DOHH2 (cell line): Measurements from ENCODE around the gene TTC28.

Source experiments
- H3F3A ChIP-seq: fragments of 200-600 bp; sonication (generic), shearing (Covaris generic); 2 replicates; pipeline ENCODE4 v1.6.0; 2016; ENCODE audit warnings: antibody characterized with exemption, mild to moderate bottlenecking; ENCODE audit not compliant: control insufficient read depth, insufficient read depth
- H3K27ac ChIP-seq: fragments of 200-600 bp; sonication (generic); 2 replicates; pipeline ENCODE4 v1.5.1; 2014; ENCODE audit warnings: low read depth, mild to moderate bottlenecking, low read length, moderate library complexity
- H3K27me3 ChIP-seq: fragments of 200-600 bp; sonication (generic); 2 replicates; pipeline ENCODE4 v1.6.1; 2014; ENCODE audit warnings: mild to moderate bottlenecking, low read length, mixed read lengths; ENCODE audit not compliant: control insufficient read depth
- H3K36me3 ChIP-seq: fragments of 200-600 bp; sonication (generic); 2 replicates; pipeline ENCODE4 v1.6.1; 2014; ENCODE audit warnings: mild to moderate bottlenecking, low read length, moderate library complexity, mixed read lengths; ENCODE audit not compliant: control insufficient read depth
- H3K4me1 ChIP-seq: fragments of 200-600 bp; sonication (generic); 2 replicates; pipeline ENCODE4 v1.6.1; 2014; ENCODE audit warnings: mild to moderate bottlenecking, low read length, mixed read lengths; ENCODE audit not compliant: control insufficient read depth
- H3K4me2 ChIP-seq: fragments of 200-600 bp; sonication (generic); 2 replicates; pipeline ENCODE4 v1.6.0; 2014; ENCODE audit warnings: mild to moderate bottlenecking, low read length, moderate library complexity
- H3K4me3 ChIP-seq: fragments of 200-600 bp; sonication (generic); 2 replicates; pipeline ENCODE4 v1.5.1; 2014; ENCODE audit warnings: mild to moderate bottlenecking, low read length, mixed read lengths
- H3K79me2 ChIP-seq: fragments of 200-600 bp; sonication (generic); 2 replicates; pipeline ENCODE4 v1.6.1; 2014; ENCODE audit warnings: mild to moderate bottlenecking, low read length, mixed read lengths; ENCODE audit not compliant: control insufficient read depth
- H3K9me2 ChIP-seq: fragments of 200-600 bp; sonication (generic); replicated peaks from 2 replicates; pipeline ENCODE4 v1.6.1; 2014; ENCODE audit warnings: mild to moderate bottlenecking, low read length, mixed read lengths; ENCODE audit not compliant: control insufficient read depth
- H3K9me3 ChIP-seq: fragments of 200-600 bp; sonication (generic); 2 replicates; pipeline ENCODE4 v1.6.1; 2014; ENCODE audit warnings: antibody characterized with exemption, low read length, mixed read lengths; ENCODE audit not compliant: control insufficient read depth, insufficient read depth
- H4K20me1 ChIP-seq: fragments of 200-600 bp; sonication (generic); 2 replicates; pipeline ENCODE4 v1.6.0; 2014; ENCODE audit warnings: low read depth, mild to moderate bottlenecking, antibody characterized with exemption, low read length, moderate library complexity; ENCODE audit not compliant: control insufficient read depth, insufficient read depth
- EZH2phosphoT487 ChIP-seq: fragments of 200-600 bp; sonication (generic); IDR thresholded peaks from 2 replicates; pipeline ENCODE4 v1.6.1; 2017; ENCODE audit warnings: borderline replicate concordance, mild to moderate bottlenecking, antibody characterized with exemption, low read length, moderate library complexity, mixed read lengths
- TF ChIP-seq, protein P1 (sequence below): fragments of 200-600 bp; sonication (generic); IDR thresholded peaks from one replicate; pipeline ENCODE4 v1.5.1; 2014; ENCODE audit warnings: antibody characterized with exemption, mild to moderate bottlenecking, low read depth, low read length; ENCODE audit not compliant: poor library complexity, severe bottlenecking

Gene TTC28

GRCh38 chr22:28417431-28417830, 262.2 kb downstream of the TTC28 start:
- H3K4me1 ChIP-seq = no peaks in the 10 kb centered on the region
- H3K27me3 ChIP-seq = peaks cover 8% of the 10 kb centered on the region; the same call in 1 of the 2 replicates
- H3K9me2 ChIP-seq = no peaks in the 10 kb centered on the region
- no peaks in the 10 kb centered on the region for H4K20me1 ChIP-seq
- H3K79me2 ChIP-seq = no peaks in the 10 kb centered on the region
- H3K9me3 ChIP-seq = no peaks in the 10 kb centered on the region
- no peaks in the 10 kb centered on the region for H3K36me3 ChIP-seq
- H3K4me3 ChIP-seq = no peak overlapping the region
- no peak overlapping the region for H3K27ac ChIP-seq
- H3K4me2 ChIP-seq = no peak overlapping the region
- no peaks in the 10 kb centered on the region for H3F3A ChIP-seq
- TF ChIP-seq, protein P1, sequence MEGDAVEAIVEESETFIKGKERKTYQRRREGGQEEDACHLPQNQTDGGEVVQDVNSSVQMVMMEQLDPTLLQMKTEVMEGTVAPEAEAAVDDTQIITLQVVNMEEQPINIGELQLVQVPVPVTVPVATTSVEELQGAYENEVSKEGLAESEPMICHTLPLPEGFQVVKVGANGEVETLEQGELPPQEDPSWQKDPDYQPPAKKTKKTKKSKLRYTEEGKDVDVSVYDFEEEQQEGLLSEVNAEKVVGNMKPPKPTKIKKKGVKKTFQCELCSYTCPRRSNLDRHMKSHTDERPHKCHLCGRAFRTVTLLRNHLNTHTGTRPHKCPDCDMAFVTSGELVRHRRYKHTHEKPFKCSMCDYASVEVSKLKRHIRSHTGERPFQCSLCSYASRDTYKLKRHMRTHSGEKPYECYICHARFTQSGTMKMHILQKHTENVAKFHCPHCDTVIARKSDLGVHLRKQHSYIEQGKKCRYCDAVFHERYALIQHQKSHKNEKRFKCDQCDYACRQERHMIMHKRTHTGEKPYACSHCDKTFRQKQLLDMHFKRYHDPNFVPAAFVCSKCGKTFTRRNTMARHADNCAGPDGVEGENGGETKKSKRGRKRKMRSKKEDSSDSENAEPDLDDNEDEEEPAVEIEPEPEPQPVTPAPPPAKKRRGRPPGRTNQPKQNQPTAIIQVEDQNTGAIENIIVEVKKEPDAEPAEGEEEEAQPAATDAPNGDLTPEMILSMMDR = no peak
- TF ChIP-seq EZH2phosphoT487 = no peak

- Histone ChIP-seq H3K36me3 (no peaks in the 10 kb centered on the region), H3K4me1 (no peaks in the 10 kb centered on the region)
- TF ChIP-seq, protein P1 = no peak
- no peak for TF ChIP-seq EZH2phosphoT487
These were observed 264.7 kb downstream of the TTC28 start for GRCh38 chr22:28414913-28415312.

DNA sequence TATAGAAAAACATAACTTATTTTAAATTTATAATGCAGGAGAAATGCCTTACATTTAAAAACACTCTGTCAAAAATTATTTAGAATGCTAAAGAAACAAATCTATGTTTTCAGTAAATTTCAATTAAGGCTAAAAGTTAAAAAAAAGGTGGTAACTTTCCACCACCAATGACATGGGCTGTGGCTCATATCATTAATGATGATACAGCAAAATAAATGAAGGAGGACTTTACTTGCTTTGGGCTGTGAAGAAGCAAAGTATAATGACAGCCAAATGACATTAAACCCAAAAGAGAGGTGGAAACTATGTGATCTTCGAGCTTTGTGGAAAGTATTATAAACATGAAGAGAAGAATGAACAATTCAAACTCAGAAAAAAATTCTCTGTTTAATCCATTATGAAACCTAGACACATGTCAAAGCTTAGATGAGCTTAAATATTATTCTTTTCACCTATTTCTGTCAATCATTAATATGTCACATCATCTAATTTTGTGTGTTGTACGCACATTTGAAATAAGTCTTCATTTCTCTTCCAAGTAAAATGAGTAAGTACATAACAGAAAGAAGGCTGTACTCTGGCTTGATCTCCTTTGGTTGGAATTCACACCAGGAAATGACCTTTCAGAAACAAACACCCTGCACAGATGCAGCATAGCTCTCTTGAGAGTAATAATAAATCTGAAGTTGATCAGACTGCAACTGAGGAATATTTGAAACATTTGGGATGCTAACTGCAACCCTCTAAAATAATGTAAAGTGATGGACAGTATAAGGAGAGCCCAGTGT, 265.8 kb downstream of the TTC28 start:
- no peaks in the 10 kb centered on the region for H3K36me3 ChIP-seq
- H3K4me2 ChIP-seq = no peak overlapping the region
- no peaks in the 10 kb centered on the region for H3F3A ChIP-seq
- TF ChIP-seq, protein P1 = no peak
- H3K9me3 ChIP-seq = no peaks in the 10 kb centered on the region
- no peak overlapping the region for H3K27ac ChIP-seq
- no peaks in the 10 kb centered on the region for H3K9me2 ChIP-seq
- no peaks in the 10 kb centered on the region for H3K79me2 ChIP-seq
- H3K27me3 ChIP-seq = peaks cover 8% of the 10 kb centered on the region; the same call in 1 of the 2 replicates
- no peaks in the 10 kb centered on the region for H4K20me1 ChIP-seq
- H3K4me1 ChIP-seq = no peaks in the 10 kb centered on the region
- no peak overlapping the region for H3K4me3 ChIP-seq

More at GRCh38 chr22:28414913-28415312, 264.7 kb downstream of the TTC28 start:
- Histone ChIP-seq H3K4me3 (no peak overlapping the region), H4K20me1 (no peaks in the 10 kb centered on the region), H3K9me3 (no peaks in the 10 kb centered on the region), H3K27ac (no peak overlapping the region), H3K4me2 (no peak overlapping the region), H3K27me3 (peaks cover 10% of the 10 kb centered on the region; the same call in 1 of the 2 replicates), H3K9me2 (no peaks in the 10 kb centered on the region), H3F3A (no peaks in the 10 kb centered on the region), H3K79me2 (no peaks in the 10 kb centered on the region)
